ENCODE data around the gene PARD3B. TPM values are rescaled to one million over a fixed set of nuclear protein-coding genes. Genes with fewer than 3 reads are reported as not detected.

The PARD3B gene
- total and polyA plus RNA-seq, 2 of the 13 experiments (the other 11 are each of a cell fraction or from before 2014, with no cell fraction given), result 0.71 to 2.3 TPM

- peak; percentile 72; the same call in 1 of the 2 replicates for TF ChIP-seq ZNF572 (CRISPR knock-in tag; IDR thresholded peaks at IDR 0.05)
- TF ChIP-seq MYC (CRISPR knock-in tag; IDR thresholded peaks at IDR 0.05; ENCODE audit: borderline replicate concordance), result peak; percentile 37; the same call in 1 of the 2 replicates
- TF ChIP-seq ZNF136 (CRISPR knock-in tag; IDR thresholded peaks at IDR 0.05; ENCODE audit: low read depth), result no peak
- TF ChIP-seq ZNF275 (CRISPR knock-in tag; IDR thresholded peaks at IDR 0.05; ENCODE audit: borderline replicate concordance), result no peak
- 0 out of 2 replicates have a peak, but pooled peaks have one; percentile 21 for TF ChIP-seq ZNF256 (CRISPR knock-in tag; conservative IDR thresholded peaks at IDR 0.05)
- TF ChIP-seq THAP8 (CRISPR knock-in tag; IDR thresholded peaks at IDR 0.05; ENCODE audit: borderline replicate concordance), result peak; percentile 70; the same call in 1 of the 2 replicates
- TF ChIP-seq TARDBP (CRISPR knock-in tag; IDR thresholded peaks at IDR 0.05), result no peak
- TF ChIP-seq ZNF710 (CRISPR knock-in tag; IDR thresholded peaks at IDR 0.05; ENCODE audit: borderline replicate concordance), result 0 out of 2 replicates have a peak, but pooled peaks have one; percentile 3
- peak; percentile 17 for TF ChIP-seq ASH2L (IDR thresholded peaks at IDR 0.05; ENCODE audit: insufficient read length, low read depth, low read length)
- TF ChIP-seq XRCC5 (optimal IDR thresholded peaks at IDR 0.05; ENCODE audit: low read length), result no peak
- TF ChIP-seq PRPF4 (IDR thresholded peaks at IDR 0.05; ENCODE audit: low read depth, low read length, poor library complexity, severe bottlenecking), result no peak
- TF ChIP-seq PPARG (CRISPR knock-in tag; conservative IDR thresholded peaks at IDR 0.05), result no peak
- no peak for TF ChIP-seq ZNF253 (CRISPR knock-in tag; IDR thresholded peaks at IDR 0.05; ENCODE audit: borderline replicate concordance)
- 0 out of 2 replicates have a peak, but pooled peaks have one; percentile 10 for TF ChIP-seq ZHX1 (CRISPR knock-in tag; IDR thresholded peaks at IDR 0.05; ENCODE audit: low read depth)
- no peak for TF ChIP-seq HNF4G (IDR thresholded peaks at IDR 0.05; ENCODE audit: borderline replicate concordance, low read depth, low read length)
- TF ChIP-seq HNF4G (CRISPR knock-in tag; IDR thresholded peaks at IDR 0.05; ENCODE audit: borderline replicate concordance, low read depth), result no peak
- 0 out of 2 replicates have a peak, but pooled peaks have one; percentile 28 for TF ChIP-seq BORCS8-MEF2B (CRISPR knock-in tag; IDR thresholded peaks at IDR 0.05)
- TF ChIP-seq ZNF569 (CRISPR knock-in tag; IDR thresholded peaks at IDR 0.05; ENCODE audit: borderline replicate concordance), result 0 out of 2 replicates have a peak, but pooled peaks have one; percentile 24
- TF ChIP-seq SPEN (CRISPR knock-in tag; IDR thresholded peaks at IDR 0.05; ENCODE audit: low read depth), result 0 out of 2 replicates have a peak, but pooled peaks have one; percentile 8
These were observed 823 bp downstream of the PARD3B start (continued) for GRCh38 chr2:204545861-204546735.

Measured in HepG2 (cell line).